Naive B cell (primary cell): ENCODE data around the gene SLCO3A1. TPM values are rescaled to one million over a fixed set of nuclear protein-coding genes. Genes with fewer than 3 reads are reported as not detected.
A peak's percentile ranks its signal among the peaks of the same experiment; 100 is the strongest.
"Not testable (repeated sequence)": the region's sequence is repeated elsewhere in the genome, so short reads cannot be mapped to it uniquely, and the experiment has no call there.

ENCODE experiments used
- ATAC-seq, 2 donors: fragments of 150-1000 bp; cut with Tn5 transposase; 2 replicates each; pipeline ENCODE4 v1.10.0; 2021; ENCODE audit warnings: low read depth in 2 of 2, mild to moderate bottlenecking in 2 of 2, moderate library complexity in 2 of 2
- DNase-seq: peaks from one replicate; pipeline ENCODE4 v3.0.0; 2022
- H3K27ac Mint-ChIP-seq, 6 donors: one replicate each; pipeline ENCODE4 v1.8.0; 2020 to 2022; ENCODE audit warnings: mild to moderate bottlenecking in 6 of 6, mixed read lengths in 6 of 6, moderate library complexity in 5 of 6, inconsistent platforms in 2 of 6
- H3K27me3 Mint-ChIP-seq, 3 donors: one replicate each; pipeline ENCODE4 v1.8.0; 2021 to 2022; ENCODE audit warnings: mixed read lengths in 3 of 3, mild to moderate bottlenecking in 1 of 3
- H3K36me3 Mint-ChIP-seq, 2 donors: one replicate each; pipeline ENCODE4 v1.8.0; 2020 to 2022; ENCODE audit warnings: mixed read lengths in 2 of 2, inconsistent platforms in 1 of 2, mild to moderate bottlenecking in 1 of 2
- H3K4me1 Mint-ChIP-seq, 3 donors: one replicate each; pipeline ENCODE4 v1.8.0; 2020 to 2022; ENCODE audit warnings: mixed read lengths in 3 of 3, inconsistent platforms in 1 of 3, mild to moderate bottlenecking in 1 of 3, moderate library complexity in 1 of 3
- H3K4me3 Mint-ChIP-seq, 8 donors: one replicate each; pipeline ENCODE4 v1.8.0; 2020 to 2022; ENCODE audit warnings: mild to moderate bottlenecking in 8 of 8, mixed read lengths in 8 of 8, moderate library complexity in 8 of 8, inconsistent platforms in 2 of 8
- H3K9me3 Mint-ChIP-seq, 7 donors: one replicate each; pipeline ENCODE4 v1.8.0; 2020 to 2022; ENCODE audit warnings: mixed read lengths in 7 of 7, mild to moderate bottlenecking in 5 of 7, inconsistent platforms in 2 of 7, moderate library complexity in 1 of 7
- polyA plus RNA-seq, 6 donors: library from polyadenylated mRNA; unstranded; fragments of 300-500 nt; fragmentation: Illumina TruSeq; gene quantifications; one replicate each; pipeline ENCODE4 v1.2.3, GENCODE V29; 2021; ENCODE audit warnings: low read depth in 6 of 6

The SLCO3A1 gene
- polyA plus RNA-seq, 6 donors from 2014 or later = 0.25 to 0.73 (median 0.47) TPM; not detected in 2

DNA sequence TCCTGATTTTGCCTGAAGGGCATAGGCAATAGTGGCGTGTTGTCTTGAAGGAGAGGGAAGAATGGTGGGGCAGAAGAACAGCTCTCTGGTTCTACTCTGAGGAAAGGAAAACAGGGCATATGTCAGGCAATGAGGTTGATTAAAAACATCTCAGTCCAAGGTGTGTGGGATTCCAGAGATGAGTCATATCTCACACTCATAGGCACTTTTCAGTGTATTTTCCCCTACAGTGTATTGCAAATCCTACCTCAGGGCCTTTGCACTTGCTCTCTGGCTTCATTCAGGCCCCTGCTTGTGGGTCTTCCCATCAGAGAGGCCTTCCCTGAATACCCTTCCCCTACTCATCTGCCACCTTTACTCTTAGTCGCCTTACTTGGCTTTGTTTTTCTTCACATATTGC is 107.8 kb downstream of the SLCO3A1 start:
- H3K9me3 Mint-ChIP-seq = peaks cover 0 to 9% (median 3%) of the 10 kb centered on the region in 7 donors
- no peak overlapping the region for H3K4me3 Mint-ChIP-seq
- no peak for DNase-seq
- H3K27ac Mint-ChIP-seq = no peak overlapping the region
- H3K4me1 Mint-ChIP-seq = peaks cover 0 to 2% (median 0%) of the 10 kb centered on the region in 3 donors
- ATAC-seq = no peak
- H3K36me3 Mint-ChIP-seq = no peaks in the 10 kb centered on the region
- H3K27me3 Mint-ChIP-seq = peaks cover 0 to 4% (median 0%) of the 10 kb centered on the region in 3 donors

DNA sequence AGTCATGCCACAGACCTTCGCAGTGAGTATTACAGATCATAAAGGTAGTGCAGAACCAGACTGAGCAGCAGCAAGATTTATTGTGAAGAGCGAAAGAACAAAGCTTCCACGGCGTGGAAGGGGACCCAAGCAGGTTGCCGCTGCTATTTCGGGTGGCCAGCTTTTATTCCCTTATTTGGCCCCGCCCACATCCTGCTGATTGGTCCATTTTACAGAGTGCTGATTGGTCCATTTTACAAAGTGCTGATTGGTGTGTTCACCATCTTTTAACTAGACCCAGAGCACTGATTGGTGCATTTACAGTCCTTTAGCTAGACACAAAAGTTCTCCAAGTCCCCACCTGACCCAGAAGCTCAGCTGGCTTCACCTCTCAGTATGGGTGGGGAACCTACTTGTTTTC is 110.2 kb downstream of the SLCO3A1 start:
- not testable (repeated sequence) for H3K27ac Mint-ChIP-seq, H3K9me3 Mint-ChIP-seq, ATAC-seq, H3K27me3 Mint-ChIP-seq, H3K4me3 Mint-ChIP-seq, DNase-seq, H3K36me3 Mint-ChIP-seq, H3K4me1 Mint-ChIP-seq

DNA sequence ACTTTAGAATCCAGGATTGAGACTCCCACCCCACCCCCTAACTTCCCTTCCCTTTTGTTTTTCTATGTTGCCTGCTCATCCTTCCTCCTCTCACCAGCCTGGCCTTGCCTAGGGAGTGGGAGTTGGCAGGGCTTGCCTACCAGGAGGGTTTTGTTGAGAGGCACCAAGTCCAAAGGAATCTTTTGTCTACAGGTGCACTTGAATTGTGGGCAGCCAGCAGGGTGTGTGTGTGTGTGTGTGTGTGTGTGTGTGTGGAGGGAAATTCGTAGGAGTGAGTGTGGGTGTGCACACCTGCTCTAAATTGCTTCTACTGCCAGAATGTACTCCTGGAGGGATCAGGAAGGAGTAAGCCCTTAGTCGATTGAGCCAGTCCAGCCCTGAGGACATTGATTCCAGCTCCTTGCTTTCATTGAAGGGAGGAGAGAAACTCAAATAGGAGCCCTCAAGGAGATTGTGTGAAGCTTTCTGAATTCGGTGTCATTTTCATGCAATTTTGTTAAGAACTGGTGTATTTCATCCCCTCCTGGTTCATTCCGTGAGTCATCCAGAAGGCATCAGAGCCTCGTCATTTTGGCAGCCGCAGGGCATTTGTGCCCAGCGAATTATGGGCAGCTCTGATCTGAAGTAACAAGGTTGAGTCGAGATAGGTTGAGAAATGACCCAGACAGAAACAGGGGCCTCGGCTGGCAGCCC is 112.1 kb downstream of the SLCO3A1 start:
- DNase-seq = no peak
- H3K27ac Mint-ChIP-seq = no peak overlapping the region
- ATAC-seq = no peak
- H3K36me3 Mint-ChIP-seq = no peaks in the 10 kb centered on the region
- no peak overlapping the region for H3K4me3 Mint-ChIP-seq
- H3K27me3 Mint-ChIP-seq = peaks cover 0 to 10% (median 0%) of the 10 kb centered on the region in 3 donors
- H3K9me3 Mint-ChIP-seq = peaks cover 0 to 9% (median 3%) of the 10 kb centered on the region in 7 donors
- H3K4me1 Mint-ChIP-seq = peaks cover 0 to 2% (median 0%) of the 10 kb centered on the region in 3 donors

GRCh38 chr15:91966194-91966552 is 112.7 kb downstream of the SLCO3A1 start:
- H3K36me3 Mint-ChIP-seq = no peaks in the 10 kb centered on the region
- peaks cover 0 to 9% (median 3%) of the 10 kb centered on the region in 7 donors for H3K9me3 Mint-ChIP-seq
- no peak overlapping the region for H3K4me3 Mint-ChIP-seq
- no peak overlapping the region for H3K27ac Mint-ChIP-seq
- no peak for ATAC-seq
- H3K4me1 Mint-ChIP-seq = peaks cover 0 to 2% (median 0%) of the 10 kb centered on the region in 3 donors
- peaks cover 1 to 10% (median 3%) of the 10 kb centered on the region in 3 donors for H3K27me3 Mint-ChIP-seq
- DNase-seq = no peak

DNA sequence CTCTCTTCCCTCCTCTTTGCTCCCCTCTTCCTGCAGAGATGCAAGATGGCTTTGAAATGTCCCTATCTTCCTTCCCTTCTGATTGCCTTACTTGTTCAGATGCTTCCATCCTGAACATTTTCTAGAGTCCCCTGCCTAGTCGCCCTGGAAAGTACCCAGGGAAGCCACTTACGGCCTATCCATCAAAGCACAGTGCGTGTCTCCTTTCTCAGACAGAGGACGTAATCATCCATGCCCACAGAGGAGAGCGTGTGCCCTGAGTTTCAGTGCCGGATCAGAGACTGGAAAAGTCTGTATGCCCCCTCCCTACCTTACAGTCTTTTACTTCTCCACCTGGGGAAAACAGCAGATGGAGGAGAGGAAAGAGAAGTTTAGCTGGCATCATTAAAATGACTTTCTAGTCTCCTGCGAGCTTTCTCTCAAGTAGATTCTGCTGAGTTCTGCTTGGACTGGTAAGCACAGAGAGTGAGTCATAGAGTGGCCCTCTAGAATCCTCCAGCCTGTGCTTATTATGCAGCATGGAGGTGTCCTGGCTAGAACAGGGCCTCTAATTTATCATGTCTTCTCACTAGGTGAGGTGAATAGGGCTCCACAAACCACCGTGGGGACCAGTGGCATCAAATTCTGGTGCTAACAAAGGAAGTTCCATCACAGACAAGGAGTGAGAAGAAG is 114.6 kb downstream of the SLCO3A1 start:
- H3K4me1 Mint-ChIP-seq = peaks cover 0 to 2% (median 0%) of the 10 kb centered on the region in 3 donors
- peak overlapping the region in 1 of 8 donors; percentile 1 for H3K4me3 Mint-ChIP-seq

GRCh38 chr15:91968610-91969009 is 115.1 kb downstream of the SLCO3A1 start:
- Mint-ChIP-seq H3K27me3 (peaks cover 8 to 12% (median 10%) of the 10 kb centered on the region in 3 donors), H3K4me3 (no peak overlapping the region), H3K9me3 (peaks cover 0 to 6% (median 2%) of the 10 kb centered on the region in 7 donors), H3K27ac (no peak overlapping the region), H3K4me1 (peaks cover 0 to under 1% (median 0%) of the 10 kb centered on the region in 3 donors), H3K36me3 (no peaks in the 10 kb centered on the region)
- DNase-seq = no peak
- no peak for ATAC-seq

More for the DNA sequence above, 114.6 kb downstream of the SLCO3A1 start:
- Mint-ChIP-seq H3K9me3 (peaks cover 0 to 9% (median 3%) of the 10 kb centered on the region in 7 donors), H3K36me3 (no peaks in the 10 kb centered on the region), H3K27me3 (peaks cover 6 to 10% (median 8%) of the 10 kb centered on the region in 3 donors), H3K27ac (no peak overlapping the region)
- ATAC-seq (no peak), DNase-seq (no peak)

- DNase-seq (no peak), ATAC-seq (no peak)
- Mint-ChIP-seq H3K9me3 (peaks cover 0 to 4% (median 0%) of the 10 kb centered on the region in 7 donors), H3K4me1 (no peaks in the 10 kb centered on the region), H3K36me3 (no peaks in the 10 kb centered on the region), H3K27me3 (peaks cover 15 to 16% (median 16%) of the 10 kb centered on the region in 3 donors), H3K4me3 (peak overlapping the region in 1 of 8 donors; percentile 29), H3K27ac (no peak overlapping the region)
Measured at GRCh38 chr15:91970142-91970541, 116.6 kb downstream of the SLCO3A1 start.

GRCh38 chr15:91973481-91973880 is 120.0 kb downstream of the SLCO3A1 start:
- Mint-ChIP-seq H3K9me3 (peaks cover 0 to 12% (median 0%) of the 10 kb centered on the region in 7 donors), H3K4me3 (no peak overlapping the region), H3K27ac (no peak overlapping the region), H3K27me3 (peaks cover 16 to 19% (median 16%) of the 10 kb centered on the region in 3 donors), H3K36me3 (no peaks in the 10 kb centered on the region), H3K4me1 (no peaks in the 10 kb centered on the region)
- ATAC-seq (no peak), DNase-seq (no peak)

GRCh38 chr15:91974321-91974720 is 120.8 kb downstream of the SLCO3A1 start:
- Mint-ChIP-seq H3K36me3 (no peaks in the 10 kb centered on the region), H3K4me3 (no peak overlapping the region)
- no peak for DNase-seq

GRCh38 chr15:91975241-91975978 is 121.9 kb downstream of the SLCO3A1 start:
- H3K9me3 Mint-ChIP-seq = peaks cover 0 to 12% (median 0%) of the 10 kb centered on the region in 7 donors
- ATAC-seq (no peak), DNase-seq (no peak)
- H3K4me1 Mint-ChIP-seq = no peaks in the 10 kb centered on the region
- peaks cover 16 to 18% (median 16%) of the 10 kb centered on the region in 3 donors for H3K27me3 Mint-ChIP-seq
- H3K27ac Mint-ChIP-seq = no peak overlapping the region
- no peak overlapping the region for H3K4me3 Mint-ChIP-seq
- no peaks in the 10 kb centered on the region for H3K36me3 Mint-ChIP-seq

More at GRCh38 chr15:91974321-91974720, 120.8 kb downstream of the SLCO3A1 start:
- no peaks in the 10 kb centered on the region for H3K4me1 Mint-ChIP-seq
- peaks cover 0 to 12% (median 0%) of the 10 kb centered on the region in 7 donors for H3K9me3 Mint-ChIP-seq
- H3K27ac Mint-ChIP-seq = no peak overlapping the region
- peaks cover 16 to 19% (median 16%) of the 10 kb centered on the region in 3 donors for H3K27me3 Mint-ChIP-seq
- no peak for ATAC-seq

GRCh38 chr15:91976966-91977365 is 123.5 kb downstream of the SLCO3A1 start:
- H3K4me1 Mint-ChIP-seq = no peaks in the 10 kb centered on the region
- peaks cover 10 to 23% (median 15%) of the 10 kb centered on the region in 3 donors for H3K27me3 Mint-ChIP-seq
- H3K27ac Mint-ChIP-seq = no peak overlapping the region
- ATAC-seq (no peak), DNase-seq (no peak)
- no peak overlapping the region for H3K4me3 Mint-ChIP-seq
- H3K36me3 Mint-ChIP-seq = no peaks in the 10 kb centered on the region
- peaks cover 0 to 12% (median 0%) of the 10 kb centered on the region in 7 donors for H3K9me3 Mint-ChIP-seq

DNA sequence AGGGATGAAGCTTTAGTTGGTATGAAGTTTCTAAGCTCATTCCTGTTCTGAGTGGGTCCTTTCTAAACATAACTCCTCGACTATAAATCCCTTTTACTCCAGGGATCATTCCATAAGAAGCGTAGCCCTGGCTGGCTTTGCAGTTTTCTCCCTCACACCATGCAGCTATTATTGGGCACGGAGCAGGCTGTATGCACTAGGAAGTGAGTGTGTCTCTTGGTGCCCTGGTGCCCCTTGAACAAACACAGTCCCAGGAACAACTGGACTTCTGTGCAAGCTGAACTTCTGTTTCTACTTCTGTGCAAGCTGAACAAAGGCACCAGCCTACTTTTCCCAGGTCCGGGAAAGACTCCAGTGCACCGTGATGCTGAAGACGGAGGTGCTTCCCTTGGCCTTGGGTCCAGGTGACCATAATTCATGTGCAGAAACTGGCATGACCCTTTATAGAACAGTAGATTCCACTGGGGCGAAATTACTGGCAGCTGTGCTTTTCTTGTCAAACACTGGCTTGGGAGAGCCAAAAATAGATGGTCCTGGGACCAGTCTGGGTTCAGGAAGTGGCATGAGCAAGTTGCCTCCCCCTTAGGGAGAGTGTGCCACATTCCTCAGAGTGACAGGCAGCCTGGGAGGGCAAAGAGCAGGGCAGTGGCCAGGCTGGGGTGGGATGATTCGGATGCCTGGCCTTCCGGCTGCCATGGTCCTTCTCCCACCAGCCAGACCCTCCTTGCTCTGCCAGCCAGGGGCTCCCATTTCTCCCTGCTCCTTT is 127.2 kb downstream of the SLCO3A1 start:
- DNase-seq = no peak
- Mint-ChIP-seq H3K36me3 (no peaks in the 10 kb centered on the region), H3K4me3 (no peak overlapping the region), H3K27ac (no peak overlapping the region), H3K9me3 (peaks cover 0 to 10% (median 0%) of the 10 kb centered on the region in 7 donors), H3K4me1 (no peaks in the 10 kb centered on the region), H3K27me3 (peaks cover 3 to 24% (median 7%) of the 10 kb centered on the region in 3 donors)
- no peak for ATAC-seq
